Stomach (tissue), 19 donors: ENCODE data around the gene IGSF21. TPM values are rescaled to one million over a fixed set of nuclear protein-coding genes. Genes with fewer than 3 reads are reported as not detected.

ENCODE experiments used
- DNase-seq, 2 donors: peaks; one replicate each; pipeline versions ENCODE4 v3.0.0 to v3.0.0-alpha.2; 2013 to 2019
- H3K27ac ChIP-seq, 5 donors: fragments of 200-600 bp in 4 of 5; sonication (generic) in 4 of 5; one replicate each; pipeline ENCODE4 v1.5.1; 2013 to 2019; ENCODE audit warnings: mild to moderate bottlenecking in 1 of 5, moderate library complexity in 1 of 5
- H3K27me3 ChIP-seq, 3 donors: fragments of 200-600 bp; sonication (generic); one replicate each; pipeline ENCODE4 v1.5.1; 2017 to 2019; ENCODE audit warnings: mixed run types in 1 of 3
- H3K36me3 ChIP-seq, 4 donors: fragments of 200-600 bp; sonication (generic); 1 replicate in 3 of 4; 2 replicates in 1 of 4; pipeline ENCODE4 v1.5.1; 2016 to 2019
- H3K4me1 ChIP-seq, 4 donors: fragments of 200-600 bp; sonication (generic); one replicate each; pipeline ENCODE4 v1.5.1; 2016 to 2019
- H3K4me3 ChIP-seq, 4 donors: fragments of 200-600 bp; sonication (generic) in 3 of 4; one replicate each; pipeline ENCODE4 v1.5.1; 2016 to 2019; ENCODE audit warnings: mild to moderate bottlenecking in 1 of 4
- H3K9me3 ChIP-seq, 4 donors: fragments of 200-600 bp; sonication (generic); one replicate each; pipeline ENCODE4 v1.5.1; 2016 to 2019
- CTCF ChIP-seq, 7 experiments: fragments of 450-650 bp in 4 of 7; fragments of 200-600 bp in 3 of 7; sonication (generic) in 3 of 7; IDR thresholded peaks; one replicate each; pipeline ENCODE4 v1.5.1; 2016 to 2019; ENCODE audit warnings: antibody characterized with exemption in 7 of 7, control low read depth in 2 of 7, mild to moderate bottlenecking in 1 of 7
- EP300 ChIP-seq: sonication (generic); formaldehyde crosslinking; IDR thresholded peaks from one replicate; pipeline ENCODE4 v1.6.1; 2017; ENCODE audit warnings: antibody characterized with exemption
- POLR2A ChIP-seq, 4 donors: fragments of 450-650 bp; IDR thresholded peaks; one replicate each; pipeline ENCODE4 v1.6.1; 2016; ENCODE audit warnings: antibody characterized with exemption in 4 of 4, control low read depth in 2 of 4, mild to moderate bottlenecking in 1 of 4, moderate library complexity in 1 of 4
- POLR2AphosphoS5 ChIP-seq, 3 donors: sonication (generic); formaldehyde crosslinking; IDR thresholded peaks; one replicate each; pipeline ENCODE4 v1.6.1; 2016; ENCODE audit warnings: antibody characterized with exemption in 3 of 3
- WGBS, 5 donors: extraction: QIAGEN DNeasy Blood & Tissue Kit in 3 of 5; methylation state at CpG; one replicate each; pipeline versions ENCODE4 v1.1.5 to v1.1.7; 2013 to 2018; 5-methylcytosine and 5-hydroxymethylcytosine counted together
- intact Hi-C: fragments of 100-400 bp; cut with DNase I; formaldehyde crosslinking; loops from one replicate; pipeline ENCODE4 v1.15.1; 2023; ENCODE audit warnings: low total_unique reads
- long read RNA-seq, 10 donors: transcript quantifications; one replicate each; lab custom pipeline, GENCODE V29; 2026
- polyA plus RNA-seq, 3 donors: library from polyadenylated mRNA; stranded (reverse); fragments of 200-250 nt; gene quantifications; one replicate each; pipeline ENCODE4 v1.2.3, GENCODE V29; 2013
- total RNA-seq, 5 donors: library from RNA; depleted of rRNA; stranded (reverse); fragments of >200 nt; gene quantifications; one replicate each; pipeline versions ENCODE4 v1.1.0 to v1.2.3, GENCODE V29; 2014 to 2016
- donor health status: healthy with polysubstance abuse.
- donor health status: Bipolar disorder and iron deficiency.
- donor health status: healthy.

IGSF21 gene
- 1 to 10 TPM in 3 of 5 donors, not detected in 2; 1.1 to 2.0 (median 1.2) TPM for total RNA-seq
- polyA plus RNA-seq: under 1 TPM in 2 of 3 donors, not detected in 1; 0.25 to 0.68 TPM
- long read RNA-seq, donor 1: 0 reads
- long read RNA-seq, donor 2: 0 reads
- long read RNA-seq, donor 3: 0 reads
- long read RNA-seq, donor 4: 0 reads
- long read RNA-seq, donor 5: 0 reads
- long read RNA-seq, donor 6: 0 reads
- long read RNA-seq, donor 7, partial matches to known transcripts: 0 of 1 reads
- long read RNA-seq, donor 7, other reads (novel, unspliced or antisense): 0 of 1 reads
- long read RNA-seq, donor 8: 0 reads
- long read RNA-seq, donor 9: 0 reads
- long read RNA-seq, donor 10: 0 reads

GRCh38 chr1:18107369-18108298, at the start of gene IGSF21:
IGSF21 (plus strand) TSS chr1:18107798; CDS start chr1:18108129, 331 bp downstream.
- H3K4me3 ChIP-seq: peak within 1 kb of the TSS; percentile 9 to 25 (median 15)
- no peaks in the 10 kb centered on the region for H3K9me3 ChIP-seq
- no peak within 1 kb of the TSS for H3K27ac ChIP-seq
- TF ChIP-seq POLR2AphosphoS5 (IDR thresholded peaks at IDR 0.05) (no peak), EP300 (no peak), POLR2A (IDR thresholded peaks at IDR 0.05) (no peak), CTCF (IDR thresholded peaks at IDR 0.05) (no peak)
- no peaks in the 10 kb centered on the region for H3K36me3 ChIP-seq
- DNase-seq: peak in 1 of 2 donors; percentile 30
- peaks cover 20 to 98% (median 79%) of the 10 kb centered on the region in 3 donors for H3K27me3 ChIP-seq
- peaks cover 16 to 45% (median 31%) of the 10 kb centered on the region in 4 donors for H3K4me1 ChIP-seq
- 2 to 7% (median 2%) methylated on average over 38 to 107 of the region's 108 CpGs for WGBS, 5 donors
- intact Hi-C loops: no loop called here

GRCh38 chr1:18058206-18058921, 49.2 kb upstream of the IGSF21 start:
- H3K4me3 ChIP-seq: no peak overlapping the region
- 55 to 66% (median 62%) methylated on average over 13 to 16 of the region's 16 CpGs for WGBS, 5 donors
- H3K27me3 ChIP-seq: peaks cover 0 to 91% (median 0%) of the 10 kb centered on the region in 3 donors
- DNase-seq: no peak
- TF ChIP-seq CTCF (IDR thresholded peaks at IDR 0.05) (no peak), EP300 (no peak), POLR2AphosphoS5 (IDR thresholded peaks at IDR 0.05) (no peak), POLR2A (IDR thresholded peaks at IDR 0.05) (no peak)
- H3K9me3 ChIP-seq: peaks cover 0 to 4% (median 0%) of the 10 kb centered on the region in 4 donors
- no peaks in the 10 kb centered on the region for H3K36me3 ChIP-seq
- intact Hi-C loops: no loop called here
- H3K27ac ChIP-seq: no peak overlapping the region
- H3K4me1 ChIP-seq: no peaks in the 10 kb centered on the region

- TF ChIP-seq POLR2A (IDR thresholded peaks at IDR 0.05) (no peak), CTCF (IDR thresholded peaks at IDR 0.05) (no peak), POLR2AphosphoS5 (IDR thresholded peaks at IDR 0.05) (no peak), EP300 (no peak)
- Histone ChIP-seq H3K27me3 (peaks cover 0 to 87% (median 0%) of the 10 kb centered on the region in 3 donors), H3K9me3 (peaks cover 0 to 4% (median 0%) of the 10 kb centered on the region in 4 donors), H3K27ac (no peak overlapping the region), H3K36me3 (no peaks in the 10 kb centered on the region), H3K4me3 (no peak overlapping the region), H3K4me1 (peaks cover 0 to under 1% (median 0%) of the 10 kb centered on the region in 4 donors)
- no peak for DNase-seq
- intact Hi-C loops: no loop called here
- WGBS, 5 donors: 69 to 77% (median 70%) methylated on average over 7 of the region's 7 CpGs
These were observed 48.5 kb upstream of the IGSF21 start for GRCh38 chr1:18058981-18059605.
